Endothelial cell (in vitro differentiated cells): Measurements from ENCODE around the gene DPYD. TPM values are rescaled to one million over a fixed set of nuclear protein-coding genes. Genes with fewer than 3 reads are reported as not detected.

ENCODE experiments used
- DNase-seq: peaks from one replicate; pipeline ENCODE4 v3.0.0; 2021; ENCODE audit warnings: low spot score
- H3K27ac Mint-ChIP-seq: one replicate; pipeline ENCODE4 v1.8.0; 2021; ENCODE audit warnings: mixed read lengths, inconsistent platforms; ENCODE audit not compliant: unreplicated experiment
- H3K27me3 Mint-ChIP-seq: one replicate; pipeline ENCODE4 v1.8.0; 2021; ENCODE audit warnings: mild to moderate bottlenecking, moderate library complexity, mixed read lengths, inconsistent platforms; ENCODE audit not compliant: unreplicated experiment
- H3K36me3 Mint-ChIP-seq: one replicate; pipeline ENCODE4 v1.8.0; 2021; ENCODE audit warnings: mild to moderate bottlenecking, low read depth, mixed read lengths, inconsistent platforms; ENCODE audit not compliant: unreplicated experiment
- H3K4me1 Mint-ChIP-seq: one replicate; pipeline ENCODE4 v1.8.0; 2021; ENCODE audit warnings: mild to moderate bottlenecking, mixed read lengths, inconsistent platforms; ENCODE audit not compliant: unreplicated experiment
- H3K4me3 Mint-ChIP-seq: one replicate; pipeline ENCODE4 v1.8.0; 2021; ENCODE audit warnings: mild to moderate bottlenecking, mixed read lengths, inconsistent platforms; ENCODE audit not compliant: unreplicated experiment
- H3K9me3 Mint-ChIP-seq: one replicate; pipeline ENCODE4 v1.8.0; 2021; ENCODE audit warnings: mixed read lengths, inconsistent platforms; ENCODE audit not compliant: unreplicated experiment
- CTCF ChIP-seq: fragments of 200-600 bp; sonication (generic); IDR thresholded peaks from one replicate; pipeline ENCODE4 v1.5.0; 2021; ENCODE audit warnings: antibody characterized with exemption; ENCODE audit not compliant: unreplicated experiment
- total RNA-seq: library from RNA; stranded (reverse); fragmentation: NEBNext Ultra II Directional; extraction: Animal tissue kit (Norgen Biotek cat#: 25700); gene quantifications from one replicate; pipeline ENCODE4 v1.2.1, GENCODE V29; 2021; ENCODE audit not compliant: unreplicated experiment

DPYD gene
- total RNA-seq, 1 donor from 2014 or later = 3.4 TPM

DNA sequence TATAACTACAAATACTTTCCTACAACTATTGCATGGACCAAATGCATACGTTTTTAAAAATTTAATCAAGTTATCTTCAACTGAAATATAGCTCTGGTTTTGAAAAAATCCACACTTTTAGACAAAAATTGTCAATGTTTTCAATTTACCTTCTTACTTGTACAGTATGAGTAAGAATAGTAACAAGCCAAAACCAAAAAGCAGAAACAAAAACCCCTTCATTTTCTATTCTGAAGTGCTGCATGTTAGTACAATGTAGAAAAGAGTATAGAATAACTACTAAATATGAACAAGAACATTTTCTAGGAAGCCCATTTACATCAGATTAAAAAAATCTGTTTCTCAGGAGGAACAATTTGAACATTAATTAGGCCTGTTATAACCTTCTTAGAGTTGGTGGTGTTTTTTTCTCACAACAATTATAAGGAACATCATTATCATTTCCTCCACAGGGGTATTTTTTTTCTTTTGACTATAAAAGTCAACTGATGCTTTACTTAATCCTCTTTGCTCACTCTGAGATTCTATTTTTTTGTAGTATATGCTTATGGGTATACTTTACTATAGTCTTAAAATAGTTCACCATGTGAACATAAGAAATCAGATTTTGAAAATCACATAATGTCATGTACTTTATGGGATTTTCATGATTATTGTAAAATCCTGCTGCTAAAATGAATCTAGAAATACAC lies 723.9 kb downstream of the DPYD start:
- DNase-seq = no peak
- Mint-ChIP-seq H3K4me3 (no peak overlapping the region), H3K27me3 (no peaks in the 10 kb centered on the region), H3K27ac (no peak overlapping the region), H3K4me1 (no peaks in the 10 kb centered on the region), H3K9me3 (no peaks in the 10 kb centered on the region), H3K36me3 (no peaks in the 10 kb centered on the region)
- TF ChIP-seq CTCF = no peak

DNA sequence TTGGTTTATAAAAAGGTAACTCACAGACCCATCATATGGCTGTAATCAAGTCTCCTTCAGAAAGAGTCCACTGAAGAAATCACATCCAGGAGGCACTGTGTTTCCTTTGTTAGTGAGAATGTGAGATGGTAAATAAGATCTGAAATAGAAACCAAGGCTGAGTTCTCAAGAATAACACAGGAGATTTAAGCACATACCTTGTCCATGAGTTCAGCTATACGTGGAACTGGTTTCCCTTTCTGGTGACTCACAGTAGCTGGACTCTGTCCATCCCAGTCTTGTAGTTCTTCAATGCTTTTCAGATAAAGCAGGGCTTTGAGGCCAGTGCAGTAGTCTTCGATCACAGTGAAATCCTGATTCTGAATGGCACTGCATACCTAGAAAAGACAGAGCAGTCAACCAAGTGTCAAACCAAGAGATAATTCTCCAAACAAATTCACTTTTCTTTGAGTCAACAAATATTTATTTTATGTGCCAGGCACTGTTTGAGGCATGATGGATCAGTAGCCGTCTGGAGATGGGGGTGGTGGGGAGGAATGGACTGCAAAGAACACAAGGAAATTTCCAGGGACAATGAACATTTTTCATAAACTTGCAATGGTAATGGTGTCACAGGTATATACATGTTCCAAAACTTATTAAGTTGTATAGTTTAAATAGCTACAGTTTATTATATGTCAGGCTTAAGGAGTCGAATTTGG lies 727.8 kb downstream of the DPYD start:
- Mint-ChIP-seq H3K4me3 (no peak overlapping the region), H3K27ac (no peak overlapping the region), H3K27me3 (no peaks in the 10 kb centered on the region), H3K4me1 (no peaks in the 10 kb centered on the region), H3K9me3 (no peaks in the 10 kb centered on the region), H3K36me3 (no peaks in the 10 kb centered on the region)
- DNase-seq = no peak
- TF ChIP-seq CTCF = no peak

- Mint-ChIP-seq H3K4me3 (no peak overlapping the region), H3K27ac (no peak overlapping the region), H3K36me3 (no peaks in the 10 kb centered on the region), H3K4me1 (no peaks in the 10 kb centered on the region), H3K9me3 (no peaks in the 10 kb centered on the region), H3K27me3 (peaks cover 1% of the 10 kb centered on the region)
- no peak for TF ChIP-seq CTCF
- DNase-seq = no peak
Observed at GRCh38 chr1:97190326-97190725, 730.5 kb downstream of the DPYD start.

- Mint-ChIP-seq H3K27me3 (peaks cover 1% of the 10 kb centered on the region), H3K36me3 (no peaks in the 10 kb centered on the region), H3K9me3 (no peaks in the 10 kb centered on the region), H3K27ac (no peak overlapping the region), H3K4me1 (no peaks in the 10 kb centered on the region), H3K4me3 (no peak overlapping the region)
- TF ChIP-seq CTCF = no peak
- peak; percentile 8 for DNase-seq
Observed at GRCh38 chr1:97186381-97186780, 734.5 kb downstream of the DPYD start.

GRCh38 chr1:97174039-97174704 lies 746.7 kb downstream of the DPYD start:
- Mint-ChIP-seq H3K36me3 (no peaks in the 10 kb centered on the region), H3K4me3 (no peak overlapping the region), H3K9me3 (no peaks in the 10 kb centered on the region), H3K27me3 (no peaks in the 10 kb centered on the region), H3K4me1 (no peaks in the 10 kb centered on the region), H3K27ac (no peak overlapping the region)
- no peak for TF ChIP-seq CTCF
- DNase-seq = no peak
